ENCODE measurements around the gene TDRD3. TPM values are rescaled to one million over a fixed set of nuclear protein-coding genes. Genes with fewer than 3 reads are reported as not detected.

Gene TDRD3
- total and polyA plus RNA-seq, 5 donors from 2014 or later = 9.0 to 29.8 (median 10.0) TPM

DNA sequence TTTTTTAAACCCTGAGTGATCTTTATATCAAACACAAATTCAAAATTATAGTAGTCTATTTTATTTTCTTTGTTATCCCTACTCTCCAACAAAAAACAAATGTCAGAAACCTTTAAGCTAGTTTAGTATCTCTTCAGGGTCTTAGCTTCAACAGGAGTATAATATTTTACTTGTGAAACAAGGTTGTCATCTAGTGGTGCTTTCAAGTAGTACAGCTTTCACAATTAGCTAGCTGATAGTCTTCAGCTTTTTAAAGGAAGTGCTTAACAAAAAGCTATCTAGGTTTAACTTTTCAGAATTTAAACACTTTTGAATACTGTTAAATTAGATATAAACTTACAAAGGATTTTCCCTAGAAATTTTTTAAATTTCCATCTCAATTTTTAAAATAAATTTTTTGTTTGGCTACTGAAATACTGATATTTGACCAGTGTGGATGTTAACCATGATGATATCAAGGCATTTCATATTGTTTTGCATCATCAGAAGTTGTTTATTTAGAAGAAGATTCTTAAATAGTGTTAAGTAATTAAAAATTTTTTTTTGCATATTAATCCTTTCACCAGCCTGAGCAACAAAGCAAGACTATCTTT, 34.2 kb downstream of the TDRD3 start:
- DNase-seq (peak in 2 of 3 donors; percentile 64 to 83), ATAC-seq (ENCODE audit: low read depth in 2 of 2) (peak; percentile 75 to 76)
- Histone ChIP-seq H3K27me3 (ENCODE audit: control insufficient read depth, insufficient read depth, low read length) (no peaks in the 10 kb centered on the region), H3K36me3 (ENCODE audit: control insufficient read depth, insufficient read depth, low read length) (no peaks in the 10 kb centered on the region), H3K4me3 (ENCODE audit: low read depth, low read length) (no peak overlapping the region), H3K27ac (ENCODE audit: insufficient read depth, low read length, poor library complexity, severe bottlenecking) (no peak overlapping the region), H3K4me1 (ENCODE audit: control insufficient read depth, insufficient read depth, low read length, poor library complexity, severe bottlenecking) (peaks cover 25% of the 10 kb centered on the region), H3K9me3 (ENCODE audit: control insufficient read depth in 2 of 2, low read length in 2 of 2) (no peaks in the 10 kb centered on the region)
- H3K36me3 Mint-ChIP-seq = peaks cover 2% of the 10 kb centered on the region
- H3K4me1 Mint-ChIP-seq = peaks cover 25 to 41% (median 37%) of the 10 kb centered on the region in 4 donors
- H3K27ac Mint-ChIP-seq = no peak overlapping the region
- no peaks in the 10 kb centered on the region for H3K27me3 Mint-ChIP-seq
- H3K9me3 Mint-ChIP-seq = no peaks in the 10 kb centered on the region
- H3K4me3 Mint-ChIP-seq = no peak overlapping the region

DNA sequence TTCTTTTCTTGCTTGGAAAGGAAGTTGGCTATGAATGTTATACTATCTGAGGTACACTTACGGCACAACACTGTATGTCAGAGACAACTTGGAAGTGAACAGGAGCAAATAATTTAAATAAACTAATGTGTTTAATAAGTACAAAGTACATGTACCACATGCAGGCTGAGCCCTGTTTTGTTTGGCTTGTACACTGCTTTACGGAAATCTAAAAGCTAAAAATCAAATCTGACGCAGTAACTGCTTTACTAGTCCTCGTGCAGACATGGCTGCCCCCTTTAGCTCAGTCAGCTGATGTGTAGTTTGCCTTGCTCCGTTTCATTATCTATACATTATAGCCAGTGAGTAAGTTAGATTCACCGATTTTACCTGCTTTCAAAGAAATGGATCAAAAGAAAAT, 36.5 kb downstream of the TDRD3 start:
- Histone ChIP-seq H3K27ac (ENCODE audit: insufficient read depth, low read length, poor library complexity, severe bottlenecking) (no peak overlapping the region), H3K4me3 (ENCODE audit: low read depth, low read length) (no peak overlapping the region), H3K4me1 (ENCODE audit: control insufficient read depth, insufficient read depth, low read length, poor library complexity, severe bottlenecking) (peaks cover 3% of the 10 kb centered on the region), H3K27me3 (ENCODE audit: control insufficient read depth, insufficient read depth, low read length) (no peaks in the 10 kb centered on the region), H3K9me3 (ENCODE audit: control insufficient read depth in 2 of 2, low read length in 2 of 2) (no peaks in the 10 kb centered on the region), H3K36me3 (ENCODE audit: control insufficient read depth, insufficient read depth, low read length) (no peaks in the 10 kb centered on the region)
- Mint-ChIP-seq H3K27ac (no peak overlapping the region), H3K9me3 (peaks cover 0 to 2% (median 0%) of the 10 kb centered on the region in 7 donors), H3K4me3 (no peak overlapping the region), H3K4me1 (peaks cover 20 to 35% (median 27%) of the 10 kb centered on the region in 4 donors), H3K27me3 (no peaks in the 10 kb centered on the region), H3K36me3 (peaks cover 3% of the 10 kb centered on the region)
- no peak for ATAC-seq (ENCODE audit: low read depth in 2 of 2)
- no peak for DNase-seq

GRCh38 chr13:60435762-60436374, 38.8 kb downstream of the TDRD3 start:
- peak overlapping the region in 1 of 4 donors; percentile 8 for H3K4me3 Mint-ChIP-seq
- H3K27me3 ChIP-seq (ENCODE audit: control insufficient read depth, insufficient read depth, low read length) = no peaks in the 10 kb centered on the region
- no peaks in the 10 kb centered on the region for H3K27me3 Mint-ChIP-seq
- no peaks in the 10 kb centered on the region for H3K36me3 ChIP-seq (ENCODE audit: control insufficient read depth, insufficient read depth, low read length)
- peak overlapping the region in 2 of 3 donors; percentile 19 to 34 for H3K27ac Mint-ChIP-seq
- no peak overlapping the region for H3K27ac ChIP-seq (ENCODE audit: insufficient read depth, low read length, poor library complexity, severe bottlenecking)
- H3K4me1 Mint-ChIP-seq = peaks cover 21 to 34% (median 27%) of the 10 kb centered on the region in 4 donors
- H3K36me3 Mint-ChIP-seq = peaks cover 3% of the 10 kb centered on the region
- peak in 2 of 3 donors; percentile 18 to 27 for DNase-seq
- ATAC-seq (ENCODE audit: low read depth in 2 of 2) = no peak
- peaks cover 2% of the 10 kb centered on the region for H3K4me1 ChIP-seq (ENCODE audit: control insufficient read depth, insufficient read depth, low read length, poor library complexity, severe bottlenecking)
- H3K9me3 Mint-ChIP-seq = peaks cover 0 to 2% (median 0%) of the 10 kb centered on the region in 7 donors
- no peaks in the 10 kb centered on the region for H3K9me3 ChIP-seq (ENCODE audit: control insufficient read depth in 2 of 2, low read length in 2 of 2)
- no peak overlapping the region for H3K4me3 ChIP-seq (ENCODE audit: low read depth, low read length)

GRCh38 chr13:60439201-60439600, 42.2 kb downstream of the TDRD3 start:
- Histone ChIP-seq H3K27me3 (ENCODE audit: control insufficient read depth, insufficient read depth, low read length) (no peaks in the 10 kb centered on the region), H3K9me3 (ENCODE audit: control insufficient read depth in 2 of 2, low read length in 2 of 2) (no peaks in the 10 kb centered on the region), H3K27ac (ENCODE audit: insufficient read depth, low read length, poor library complexity, severe bottlenecking) (no peak overlapping the region), H3K36me3 (ENCODE audit: control insufficient read depth, insufficient read depth, low read length) (no peaks in the 10 kb centered on the region), H3K4me1 (ENCODE audit: control insufficient read depth, insufficient read depth, low read length, poor library complexity, severe bottlenecking) (no peaks in the 10 kb centered on the region), H3K4me3 (ENCODE audit: low read depth, low read length) (no peak overlapping the region)
- no peak overlapping the region for H3K27ac Mint-ChIP-seq
- peaks cover 21 to 32% (median 24%) of the 10 kb centered on the region in 4 donors for H3K4me1 Mint-ChIP-seq
- DNase-seq = no peak
- H3K27me3 Mint-ChIP-seq = no peaks in the 10 kb centered on the region
- H3K9me3 Mint-ChIP-seq = peaks cover 0 to 2% (median 0%) of the 10 kb centered on the region in 7 donors
- H3K36me3 Mint-ChIP-seq = peaks cover 7% of the 10 kb centered on the region
- no peak for ATAC-seq (ENCODE audit: low read depth in 2 of 2)
- no peak overlapping the region for H3K4me3 Mint-ChIP-seq

DNA sequence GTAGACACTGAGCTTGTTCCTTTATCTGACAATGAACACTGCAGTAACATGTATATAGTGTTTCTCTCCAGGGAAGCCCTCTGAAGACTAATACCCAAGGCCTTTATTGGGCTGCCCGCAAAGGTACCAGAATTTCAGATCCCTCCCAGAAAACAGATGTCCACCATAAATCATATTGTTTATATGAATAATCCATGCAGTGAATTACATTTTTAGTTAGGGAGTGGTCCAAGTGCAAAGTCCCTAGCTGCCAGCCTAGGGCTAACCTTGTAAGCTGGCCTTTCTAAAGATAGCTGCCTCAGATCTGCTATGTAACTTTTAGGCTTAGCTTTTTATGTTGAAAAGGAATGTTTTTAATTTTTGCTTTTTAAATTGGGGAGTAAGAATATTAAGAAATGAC, 44.7 kb downstream of the TDRD3 start:
- Mint-ChIP-seq H3K4me1 (peaks cover 8 to 16% (median 10%) of the 10 kb centered on the region in 4 donors), H3K27ac (no peak overlapping the region), H3K36me3 (peaks cover 4% of the 10 kb centered on the region), H3K9me3 (peaks cover 0 to 2% (median 0%) of the 10 kb centered on the region in 7 donors), H3K4me3 (no peak overlapping the region), H3K27me3 (no peaks in the 10 kb centered on the region)
- Histone ChIP-seq H3K27me3 (ENCODE audit: control insufficient read depth, insufficient read depth, low read length) (no peaks in the 10 kb centered on the region), H3K36me3 (ENCODE audit: control insufficient read depth, insufficient read depth, low read length) (no peaks in the 10 kb centered on the region), H3K9me3 (ENCODE audit: control insufficient read depth in 2 of 2, low read length in 2 of 2) (no peaks in the 10 kb centered on the region), H3K4me1 (ENCODE audit: control insufficient read depth, insufficient read depth, low read length, poor library complexity, severe bottlenecking) (no peaks in the 10 kb centered on the region), H3K4me3 (ENCODE audit: low read depth, low read length) (no peak overlapping the region), H3K27ac (ENCODE audit: insufficient read depth, low read length, poor library complexity, severe bottlenecking) (no peak overlapping the region)
- ATAC-seq (ENCODE audit: low read depth in 2 of 2) (no peak), DNase-seq (no peak)

DNA sequence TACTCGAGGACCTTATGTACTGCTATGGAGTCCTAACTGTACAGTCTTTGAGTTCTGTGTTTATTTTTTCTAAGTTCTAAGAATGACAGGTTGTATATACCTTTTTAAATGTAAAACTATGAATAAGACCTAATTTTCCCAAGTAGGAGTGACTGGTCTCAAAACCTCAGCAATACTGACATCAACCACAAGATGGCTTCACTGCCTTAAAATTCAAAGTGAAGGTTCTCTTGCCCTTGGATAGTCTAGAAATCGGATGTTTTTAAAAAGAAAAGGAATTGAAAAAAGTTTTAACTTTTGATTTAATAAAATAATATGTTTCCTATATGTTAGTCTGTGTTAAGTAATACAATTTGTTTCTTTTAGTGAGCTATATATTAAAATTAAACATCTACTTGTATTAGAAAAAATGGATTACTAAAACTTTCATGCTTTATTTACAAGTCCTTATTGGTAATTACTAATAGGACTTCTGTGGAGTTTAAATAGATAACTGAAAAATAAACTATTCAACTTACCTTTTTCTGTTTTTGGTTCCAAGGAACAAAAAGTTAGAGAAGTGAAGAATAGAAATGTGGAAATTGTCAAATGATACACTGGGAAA, 52.0 kb downstream of the TDRD3 start:
- H3K27me3 ChIP-seq (ENCODE audit: control insufficient read depth, insufficient read depth, low read length) = no peaks in the 10 kb centered on the region
- no peak for ATAC-seq (ENCODE audit: low read depth in 2 of 2)

GRCh38 chr13:60453490-60453889, 56.5 kb downstream of the TDRD3 start:
- Histone ChIP-seq H3K9me3 (ENCODE audit: control insufficient read depth in 2 of 2, low read length in 2 of 2) (no peaks in the 10 kb centered on the region), H3K27me3 (ENCODE audit: control insufficient read depth, insufficient read depth, low read length) (no peaks in the 10 kb centered on the region), H3K27ac (ENCODE audit: insufficient read depth, low read length, poor library complexity, severe bottlenecking) (no peak overlapping the region), H3K36me3 (ENCODE audit: control insufficient read depth, insufficient read depth, low read length) (no peaks in the 10 kb centered on the region), H3K4me1 (ENCODE audit: control insufficient read depth, insufficient read depth, low read length, poor library complexity, severe bottlenecking) (no peaks in the 10 kb centered on the region), H3K4me3 (ENCODE audit: low read depth, low read length) (no peak overlapping the region)
- Mint-ChIP-seq H3K9me3 (no peaks in the 10 kb centered on the region), H3K27me3 (no peaks in the 10 kb centered on the region), H3K36me3 (peaks cover 15% of the 10 kb centered on the region), H3K4me3 (no peak overlapping the region), H3K4me1 (peaks cover 0 to 10% (median under 1%) of the 10 kb centered on the region in 4 donors), H3K27ac (no peak overlapping the region)
- ATAC-seq (ENCODE audit: low read depth in 2 of 2) (no peak), DNase-seq (no peak)

More for the DNA sequence above, 52.0 kb downstream of the TDRD3 start:
- no peak overlapping the region for H3K27ac Mint-ChIP-seq
- no peaks in the 10 kb centered on the region for H3K9me3 Mint-ChIP-seq
- peaks cover 3% of the 10 kb centered on the region for H3K36me3 Mint-ChIP-seq
- Histone ChIP-seq H3K4me1 (ENCODE audit: control insufficient read depth, insufficient read depth, low read length, poor library complexity, severe bottlenecking) (no peaks in the 10 kb centered on the region), H3K4me3 (ENCODE audit: low read depth, low read length) (no peak overlapping the region), H3K9me3 (ENCODE audit: control insufficient read depth in 2 of 2, low read length in 2 of 2) (no peaks in the 10 kb centered on the region), H3K36me3 (ENCODE audit: control insufficient read depth, insufficient read depth, low read length) (no peaks in the 10 kb centered on the region), H3K27ac (ENCODE audit: insufficient read depth, low read length, poor library complexity, severe bottlenecking) (no peak overlapping the region)
- DNase-seq = peak in 2 of 3 donors; percentile 13 to 58
- peaks cover 0 to 3% (median 0%) of the 10 kb centered on the region in 4 donors for H3K4me1 Mint-ChIP-seq
- no peaks in the 10 kb centered on the region for H3K27me3 Mint-ChIP-seq
- no peak overlapping the region for H3K4me3 Mint-ChIP-seq
